NCI-H187 treated with DMSO at 0.1 percent for 48 hours (cell line): ENCODE data around the gene MED12L.

Experiments
- DNase-seq: peaks from one replicate; lab custom pipeline; 2025; lab: John Stamatoyannopoulos, UW

MED12L gene

DNA sequence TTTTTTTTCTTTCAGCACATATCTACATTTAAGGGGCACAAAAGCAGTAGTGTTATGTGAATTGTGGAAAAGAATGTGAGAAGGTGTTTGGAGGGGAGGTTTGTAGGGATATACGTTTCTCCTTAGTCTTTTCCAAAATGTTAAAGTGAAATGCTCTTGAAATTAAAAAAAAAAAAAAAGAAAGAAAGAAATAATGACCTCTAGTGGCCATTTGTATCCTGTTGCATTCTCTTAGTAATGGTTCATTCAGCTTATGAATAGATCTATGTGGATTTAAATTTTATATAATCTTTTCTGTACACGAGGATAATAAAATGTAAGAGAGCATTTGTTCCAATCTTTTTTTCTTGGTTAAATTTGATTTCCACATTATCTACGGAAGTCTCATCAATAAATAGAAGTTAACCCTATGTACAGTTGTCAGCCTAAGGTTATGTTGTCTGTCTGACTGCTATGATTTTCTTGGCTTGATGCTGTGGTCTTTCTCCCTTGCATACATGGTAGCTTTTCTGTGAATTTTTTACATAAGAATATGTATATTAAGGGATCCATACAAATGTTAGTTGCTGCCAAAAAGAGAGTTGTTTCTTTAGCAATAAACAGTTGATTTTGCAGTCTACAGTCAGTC is 242.2 kb downstream of the MED12L start:
- no peak for DNase-seq

GRCh38 chr3:151328298-151328995 is 243.0 kb downstream of the MED12L start:
- DNase-seq: no peak

DNA sequence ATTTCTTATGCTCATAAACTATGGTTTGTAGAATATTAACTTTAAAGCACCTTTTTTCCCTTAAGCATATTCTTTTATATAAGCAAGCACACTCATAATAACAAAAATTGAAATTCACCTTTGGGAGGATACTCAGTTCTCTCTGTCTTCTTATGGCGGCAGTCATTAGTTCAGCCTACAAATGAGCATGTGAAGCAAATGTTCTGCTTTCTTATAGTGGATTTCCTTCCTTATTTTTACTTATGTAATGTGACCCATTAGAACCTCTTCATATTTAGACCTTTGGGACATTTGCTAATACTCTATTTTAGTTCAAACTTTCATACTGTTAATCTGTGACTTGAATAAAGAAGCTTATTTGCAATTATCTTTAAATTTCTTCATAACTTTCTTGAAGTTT is 243.9 kb downstream of the MED12L start, which contains the start of gene P2RY13:
P2RY13 (minus strand) TSS at position 187 of the 400 bp plus-strand sequence; CDS start at position 166, 21 bp downstream.
- no peak for DNase-seq

GRCh38 chr3:151330379-151330778 is 244.9 kb downstream of the MED12L start:
- DNase-seq: no peak

DNA sequence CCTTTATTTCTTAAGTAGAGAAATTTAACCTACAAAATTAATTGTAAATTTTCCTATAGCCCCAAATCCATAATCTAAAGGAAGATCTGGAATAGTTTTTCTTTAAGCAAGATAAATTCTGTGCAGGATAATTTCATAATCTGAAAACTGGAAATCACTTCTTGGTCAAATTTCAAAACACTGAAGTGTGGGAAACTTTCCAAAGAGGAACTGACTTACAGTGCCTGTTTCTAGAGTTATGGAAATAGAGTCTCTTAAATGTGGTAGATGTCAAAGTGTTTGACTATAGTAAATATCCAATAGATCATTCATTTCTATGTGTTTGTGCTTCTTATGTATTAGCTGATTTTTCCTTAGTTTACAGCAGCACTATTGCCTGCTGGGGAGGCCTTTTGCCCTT is 245.4 kb downstream of the MED12L start:
- DNase-seq: no peak

- DNase-seq: no peak
Observed at GRCh38 chr3:151331696-151332095, 246.2 kb downstream of the MED12L start.

DNA sequence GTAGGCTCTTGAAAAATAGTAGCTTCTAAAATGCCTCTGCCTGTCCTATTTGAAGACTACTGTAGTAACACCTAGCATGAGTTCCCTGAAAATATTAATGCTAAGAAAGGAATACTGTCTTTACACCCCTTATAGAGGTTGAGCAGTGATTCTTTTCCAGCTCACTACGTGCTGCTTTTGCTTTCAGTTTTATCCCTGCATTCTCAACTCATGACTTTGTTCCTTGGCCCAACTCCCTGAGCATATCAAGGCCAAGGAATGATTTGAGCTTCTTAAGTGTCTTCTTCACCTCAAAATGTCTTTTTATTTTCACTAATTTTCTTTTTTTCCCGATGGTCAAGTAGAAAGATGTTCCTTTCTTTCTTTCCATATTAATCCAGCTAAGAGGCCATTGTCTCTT is 260.4 kb downstream of the MED12L start:
- no peak for DNase-seq

DNA sequence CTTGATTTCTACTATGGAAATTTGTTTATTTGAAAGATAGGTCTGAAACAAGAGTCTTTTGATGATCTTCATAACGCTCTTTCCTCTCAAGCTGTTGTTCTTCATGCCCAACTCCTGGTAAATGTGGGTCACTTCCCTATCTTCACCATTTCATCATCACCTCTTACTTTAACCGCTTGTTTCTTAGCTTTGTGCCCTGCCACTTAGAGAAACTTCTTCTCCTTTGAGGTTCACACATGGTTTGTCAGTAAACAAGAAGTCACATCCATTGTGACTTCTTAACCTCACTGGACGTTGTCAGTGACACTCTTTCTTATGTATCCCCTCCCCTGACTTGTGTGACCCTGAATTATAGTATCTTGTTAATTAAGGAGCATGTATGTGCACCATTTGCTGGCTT is 260.8 kb downstream of the MED12L start:
- DNase-seq: no peak

DNA sequence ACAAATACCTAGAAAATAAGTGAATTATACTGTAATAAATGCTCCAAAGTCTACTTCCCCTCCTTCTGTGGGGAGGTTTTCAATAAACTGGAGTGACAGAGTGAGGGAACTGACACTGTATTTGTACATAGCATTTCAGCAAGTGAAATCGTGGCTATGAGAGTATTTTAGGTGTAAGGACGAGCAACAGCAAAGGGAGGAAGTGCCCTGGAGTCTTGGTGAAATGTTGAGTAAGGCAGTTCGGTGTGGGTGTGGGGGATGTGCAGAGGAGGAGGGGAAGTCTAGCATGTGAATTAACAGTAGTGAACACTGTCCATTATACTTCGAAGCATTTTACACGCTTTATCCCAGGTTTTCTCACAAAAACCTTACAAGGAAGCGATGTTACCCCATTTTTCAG is 262.0 kb downstream of the MED12L start:
- DNase-seq: no peak

DNA sequence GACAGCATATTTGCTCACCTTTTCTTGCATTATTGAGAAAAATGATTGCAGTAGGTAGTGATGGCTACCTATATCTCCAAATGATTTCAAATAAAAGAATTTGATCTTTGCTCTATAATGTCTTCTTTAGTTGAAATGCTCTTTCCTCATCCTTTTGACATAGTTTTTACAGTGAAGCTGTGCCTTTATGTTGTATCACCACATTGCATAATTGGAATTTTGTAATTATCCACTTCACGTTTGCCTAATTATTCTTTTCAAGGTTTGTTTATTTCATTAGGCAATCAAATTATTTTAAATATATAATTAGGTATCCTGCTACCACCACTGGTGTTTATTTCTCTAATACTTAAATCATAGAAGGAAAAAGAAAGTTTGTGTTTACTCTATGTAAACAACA is 265.2 kb downstream of the MED12L start:
- DNase-seq: no peak

- DNase-seq: no peak
Observed at GRCh38 chr3:151351219-151351618, 265.8 kb downstream of the MED12L start.

- DNase-seq: no peak
Observed at GRCh38 chr3:151351648-151352047, 266.2 kb downstream of the MED12L start.

- DNase-seq: no peak
Observed at GRCh38 chr3:151356794-151357462, 271.5 kb downstream of the MED12L start.

DNA sequence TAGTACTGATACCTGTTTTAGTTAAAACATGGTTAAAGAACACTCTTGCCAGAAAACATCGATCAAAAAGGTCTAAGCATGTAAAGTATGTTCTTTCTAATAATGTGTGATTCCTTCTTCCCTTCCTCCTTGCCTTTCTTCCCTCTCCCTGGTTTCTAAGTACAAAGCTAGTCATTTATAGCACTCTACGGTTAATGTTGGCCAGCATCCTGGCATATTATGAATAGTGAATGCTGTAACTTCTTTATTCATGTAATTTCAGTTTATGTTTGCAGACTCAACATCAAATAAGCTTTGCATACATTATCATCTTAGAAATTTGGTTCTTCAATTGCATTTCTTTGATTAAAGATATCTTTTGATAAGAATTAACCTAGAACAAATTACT is 272.0 kb downstream of the MED12L start:
- no peak for DNase-seq

DNA sequence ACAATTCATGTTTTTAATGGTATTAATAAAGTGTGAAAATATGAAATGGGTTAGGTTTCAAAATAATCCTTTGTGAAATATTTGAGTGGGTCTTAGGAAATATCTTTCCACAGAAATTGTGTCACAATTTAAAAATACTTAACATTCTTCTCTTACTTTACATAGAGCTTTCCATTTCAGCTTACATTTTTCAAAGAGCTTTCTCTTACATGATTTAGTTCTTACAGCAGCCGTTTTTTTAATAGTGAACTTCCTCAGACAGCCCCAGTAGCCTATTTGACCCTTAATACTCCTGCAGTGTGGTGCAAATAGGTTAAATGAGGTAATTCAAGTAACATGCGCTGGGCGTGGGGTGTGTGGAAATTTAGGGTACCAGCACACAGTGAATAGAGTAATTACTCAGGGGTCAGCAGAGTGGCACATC is 277.3 kb downstream of the MED12L start:
- DNase-seq: no peak

GRCh38 chr3:151366993-151367392 is 281.5 kb downstream of the MED12L start:
- no peak for DNase-seq

DNA sequence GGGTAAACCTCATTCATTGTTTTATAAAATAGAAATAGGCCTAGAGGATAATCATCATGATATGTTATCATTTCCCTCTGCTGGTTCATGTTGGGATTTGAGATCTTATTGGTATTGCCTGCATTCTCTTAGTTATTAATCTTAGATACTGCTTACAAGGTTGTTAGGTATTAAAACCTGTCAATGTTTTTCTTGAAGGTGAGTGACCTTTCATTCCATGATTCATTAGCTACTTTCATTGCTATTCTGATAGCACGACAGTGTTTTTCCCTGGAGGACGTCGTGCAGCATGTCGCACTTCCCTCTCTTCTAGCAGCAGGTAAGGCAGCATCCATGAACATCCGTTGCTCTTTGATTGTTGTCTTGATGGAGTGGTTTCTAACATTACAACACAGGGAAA is 282.0 kb downstream of the MED12L start:
- no peak for DNase-seq

GRCh38 chr3:151371526-151371925 is 286.1 kb downstream of the MED12L start:
- no peak for DNase-seq

DNA sequence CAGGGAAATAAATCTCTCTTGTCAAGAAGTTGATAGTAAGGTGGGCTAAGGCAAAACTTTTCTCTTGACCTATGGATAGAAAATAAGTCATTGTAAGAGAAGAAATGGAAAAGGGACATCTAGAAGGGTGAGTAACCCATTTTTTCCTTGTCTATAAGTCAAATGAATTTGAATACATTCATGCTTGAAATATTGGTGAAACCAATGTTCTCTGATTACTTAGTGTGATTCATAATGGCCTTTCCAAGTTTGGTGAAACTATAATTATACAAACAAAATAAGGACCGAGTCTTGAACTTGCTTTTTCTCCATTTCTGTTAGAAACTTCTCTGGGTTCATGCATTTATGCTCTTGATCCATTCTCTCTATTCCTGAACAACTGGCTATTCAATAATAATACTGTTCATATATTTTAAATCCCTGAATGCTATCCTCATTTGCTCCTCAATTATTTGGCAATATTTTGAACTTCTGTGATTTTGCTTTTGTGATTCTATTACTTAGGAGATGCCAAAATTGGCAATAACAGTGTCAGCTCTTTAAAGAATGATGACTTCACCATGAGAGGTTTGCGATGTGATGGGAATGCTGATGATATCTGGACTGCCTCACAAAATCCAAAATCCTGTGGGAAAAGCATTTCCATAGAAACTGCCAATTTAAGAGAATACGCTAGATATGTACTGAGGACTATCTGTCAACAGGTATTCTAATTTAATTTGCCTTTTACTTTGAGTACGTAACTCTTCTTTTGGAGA is 286.8 kb downstream of the MED12L start:
- no peak for DNase-seq

DNA sequence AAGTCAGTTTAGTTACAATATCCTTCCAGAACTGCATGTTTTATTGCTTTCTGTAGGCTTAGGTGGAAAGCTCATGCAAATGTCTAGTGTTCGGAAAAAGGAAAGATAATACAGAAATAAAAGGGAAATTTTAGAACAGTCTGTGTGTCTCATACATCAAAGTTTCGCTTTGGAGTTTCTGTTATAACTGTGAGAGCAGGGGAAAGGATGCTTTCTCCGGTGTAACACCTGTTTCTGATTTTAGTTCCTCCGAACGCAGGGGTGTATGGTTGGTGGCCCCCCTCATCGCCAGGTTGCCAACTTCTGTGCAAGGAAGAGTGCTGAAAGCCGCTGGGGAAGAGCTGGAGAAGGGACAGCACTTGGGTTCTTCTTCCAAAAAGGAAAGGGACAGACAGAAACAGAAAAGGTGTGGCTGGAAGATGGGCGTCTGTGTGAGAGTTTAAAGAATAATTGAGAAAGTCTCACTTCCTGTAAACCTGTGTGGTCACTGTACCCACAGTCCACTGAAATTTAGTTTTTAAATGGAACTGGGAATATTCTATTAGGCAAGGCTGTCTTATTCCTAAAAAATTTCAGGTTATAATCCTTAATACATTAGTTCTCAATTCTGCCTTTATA is 292.4 kb downstream of the MED12L start:
- DNase-seq: no peak

- no peak for DNase-seq
Observed at GRCh38 chr3:151379083-151379734, 293.7 kb downstream of the MED12L start.

- no peak for DNase-seq
Observed at GRCh38 chr3:151382671-151383070, 297.2 kb downstream of the MED12L start.
